ENCODE results near the gene TENT4B.
A peak's percentile ranks its signal among the peaks of the same experiment; 100 is the strongest.

TENT4B gene

GRCh38 chr16:50252874-50253513 lies 99.9 kb downstream of the TENT4B start:
- Histone ChIP-seq H3K18ac (ENCODE audit: low read length) (no peak overlapping the region), H3K27me3 (ENCODE audit: insufficient read depth, low read length) (no peaks in the 10 kb centered on the region), H3K79me1 (ENCODE audit: low read length) (peaks cover 2% of the 10 kb centered on the region), H2AK5ac (ENCODE audit: low read length) (no peak overlapping the region), H3K4me1 (ENCODE audit: control insufficient read depth in 1 of 2, insufficient read depth in 2 of 2, low read length in 2 of 2) (peaks cover 5 to 17% of the 10 kb centered on the region in 2 experiments), H3K9ac (ENCODE audit: low read length) (no peak overlapping the region), H3K36me3 (ENCODE audit: control insufficient read depth in 1 of 2, insufficient read depth in 2 of 2, low read length in 2 of 2) (no peaks in the 10 kb centered on the region), H3K27ac (ENCODE audit: low read depth, low read length) (no peak overlapping the region), H4K91ac (ENCODE audit: low read depth, low read length) (no peak overlapping the region), H2BK120ac (ENCODE audit: insufficient read depth, low read length, poor library complexity) (no peak overlapping the region), H2AFZ (ENCODE audit: insufficient read depth, low read length, poor library complexity) (no peak overlapping the region), H3K23ac (ENCODE audit: low read length) (no peak overlapping the region), H3K4ac (ENCODE audit: low read depth, low read length) (no peak overlapping the region), H3K4me2 (ENCODE audit: low read length) (no peak overlapping the region), H4K12ac (ENCODE audit: low read depth, low read length) (no peak overlapping the region), H3K14ac (ENCODE audit: low read length) (no peak overlapping the region), H3K79me2 (ENCODE audit: control insufficient read depth, insufficient read depth, low read length, poor library complexity) (no peaks in the 10 kb centered on the region), H2BK5ac (ENCODE audit: low read depth, low read length, poor library complexity) (no peak overlapping the region), H3K9me3 (ENCODE audit: insufficient read depth, low read depth, low read length) (no peaks in the 10 kb centered on the region), H4K8ac (ENCODE audit: low read depth, low read length) (no peak overlapping the region), H3K4me3 (ENCODE audit: low read depth, low read length) (no peak overlapping the region), H2BK12ac (ENCODE audit: low read length) (no peak overlapping the region)
- no peak for DNase-seq
- WGBS (ENCODE audit: extremely low coverage, insufficient coverage, insufficient read length): no CpG with 5 or more reads among the region's 12 CpGs

GRCh38 chr16:50253514-50253910 lies 100.4 kb downstream of the TENT4B start:
- Histone ChIP-seq H3K27me3 (ENCODE audit: insufficient read depth, low read length) (no peaks in the 10 kb centered on the region), H3K18ac (ENCODE audit: low read length) (no peak overlapping the region), H4K91ac (ENCODE audit: low read depth, low read length) (peak overlapping the region; percentile 12), H3K14ac (ENCODE audit: low read length) (no peak overlapping the region), H2BK120ac (ENCODE audit: insufficient read depth, low read length, poor library complexity) (no peak overlapping the region), H4K12ac (ENCODE audit: low read depth, low read length) (no peak overlapping the region), H2AFZ (ENCODE audit: insufficient read depth, low read length, poor library complexity) (no peak overlapping the region), H2AK5ac (ENCODE audit: low read length) (no peak overlapping the region), H3K23ac (ENCODE audit: low read length) (no peak overlapping the region), H3K4me1 (ENCODE audit: control insufficient read depth in 1 of 2, insufficient read depth in 2 of 2, low read length in 2 of 2) (peaks cover 5 to 17% of the 10 kb centered on the region in 2 experiments), H3K4me3 (ENCODE audit: low read depth, low read length) (no peak overlapping the region), H2BK12ac (ENCODE audit: low read length) (no peak overlapping the region), H3K4me2 (ENCODE audit: low read length) (no peak overlapping the region), H3K79me2 (ENCODE audit: control insufficient read depth, insufficient read depth, low read length, poor library complexity) (no peaks in the 10 kb centered on the region), H3K4ac (ENCODE audit: low read depth, low read length) (no peak overlapping the region), H3K36me3 (ENCODE audit: control insufficient read depth in 1 of 2, insufficient read depth in 2 of 2, low read length in 2 of 2) (no peaks in the 10 kb centered on the region), H3K9me3 (ENCODE audit: insufficient read depth, low read depth, low read length) (no peaks in the 10 kb centered on the region), H2BK5ac (ENCODE audit: low read depth, low read length, poor library complexity) (no peak overlapping the region), H3K27ac (ENCODE audit: low read depth, low read length) (no peak overlapping the region), H3K9ac (ENCODE audit: low read length) (no peak overlapping the region), H3K79me1 (ENCODE audit: low read length) (peaks cover 2% of the 10 kb centered on the region), H4K8ac (ENCODE audit: low read depth, low read length) (no peak overlapping the region)
- no CpG with 5 or more reads among the region's 8 CpGs for WGBS (ENCODE audit: extremely low coverage, insufficient coverage, insufficient read length)
- no peak for DNase-seq

GRCh38 chr16:50254072-50254471 lies 101.0 kb downstream of the TENT4B start:
- Histone ChIP-seq H3K4me2 (ENCODE audit: low read length) (no peak overlapping the region), H3K9ac (ENCODE audit: low read length) (no peak overlapping the region), H3K4ac (ENCODE audit: low read depth, low read length) (no peak overlapping the region), H3K9me3 (ENCODE audit: insufficient read depth, low read depth, low read length) (no peaks in the 10 kb centered on the region), H2BK5ac (ENCODE audit: low read depth, low read length, poor library complexity) (no peak overlapping the region), H3K14ac (ENCODE audit: low read length) (no peak overlapping the region), H3K23ac (ENCODE audit: low read length) (no peak overlapping the region), H3K36me3 (ENCODE audit: control insufficient read depth in 1 of 2, insufficient read depth in 2 of 2, low read length in 2 of 2) (no peaks in the 10 kb centered on the region), H4K8ac (ENCODE audit: low read depth, low read length) (no peak overlapping the region), H2BK120ac (ENCODE audit: insufficient read depth, low read length, poor library complexity) (no peak overlapping the region), H3K79me1 (ENCODE audit: low read length) (peaks cover 2% of the 10 kb centered on the region), H3K18ac (ENCODE audit: low read length) (peak overlapping the region; percentile 56), H2BK12ac (ENCODE audit: low read length) (no peak overlapping the region), H2AFZ (ENCODE audit: insufficient read depth, low read length, poor library complexity) (no peak overlapping the region), H3K4me3 (ENCODE audit: low read depth, low read length) (no peak overlapping the region), H3K4me1 (ENCODE audit: control insufficient read depth in 1 of 2, insufficient read depth in 2 of 2, low read length in 2 of 2) (peaks cover 5 to 17% of the 10 kb centered on the region in 2 experiments), H3K27ac (ENCODE audit: low read depth, low read length) (no peak overlapping the region), H3K79me2 (ENCODE audit: control insufficient read depth, insufficient read depth, low read length, poor library complexity) (no peaks in the 10 kb centered on the region), H2AK5ac (ENCODE audit: low read length) (no peak overlapping the region), H3K27me3 (ENCODE audit: insufficient read depth, low read length) (no peaks in the 10 kb centered on the region), H4K91ac (ENCODE audit: low read depth, low read length) (no peak overlapping the region), H4K12ac (ENCODE audit: low read depth, low read length) (no peak overlapping the region)
- DNase-seq: no peak
- WGBS (ENCODE audit: extremely low coverage, insufficient coverage, insufficient read length): no CpG with 5 or more reads among the region's 7 CpGs

GRCh38 chr16:50255538-50255937 lies 102.4 kb downstream of the TENT4B start:
- H2AFZ ChIP-seq (ENCODE audit: insufficient read depth, low read length, poor library complexity): no peak overlapping the region
- no peak overlapping the region for H3K4ac ChIP-seq (ENCODE audit: low read depth, low read length)
- H3K14ac ChIP-seq (ENCODE audit: low read length): no peak overlapping the region
- no peak overlapping the region for H2BK120ac ChIP-seq (ENCODE audit: insufficient read depth, low read length, poor library complexity)
- DNase-seq: no peak
- H3K9ac ChIP-seq (ENCODE audit: low read length): no peak overlapping the region
- no peak overlapping the region for H3K18ac ChIP-seq (ENCODE audit: low read length)
- H3K9me3 ChIP-seq (ENCODE audit: insufficient read depth, low read depth, low read length): no peaks in the 10 kb centered on the region
- H4K91ac ChIP-seq (ENCODE audit: low read depth, low read length): no peak overlapping the region
- H2BK12ac ChIP-seq (ENCODE audit: low read length): no peak overlapping the region
- WGBS (ENCODE audit: extremely low coverage, insufficient coverage, insufficient read length): no CpG with 5 or more reads among the region's 2 CpGs
- no peak overlapping the region for H4K8ac ChIP-seq (ENCODE audit: low read depth, low read length)
- no peak overlapping the region for H4K12ac ChIP-seq (ENCODE audit: low read depth, low read length)
- no peak overlapping the region for H2AK5ac ChIP-seq (ENCODE audit: low read length)
- H3K27ac ChIP-seq (ENCODE audit: low read depth, low read length): no peak overlapping the region
- H3K27me3 ChIP-seq (ENCODE audit: insufficient read depth, low read length): no peaks in the 10 kb centered on the region
- peaks cover 5 to 17% of the 10 kb centered on the region in 2 experiments for H3K4me1 ChIP-seq (ENCODE audit: control insufficient read depth in 1 of 2, insufficient read depth in 2 of 2, low read length in 2 of 2)
- H3K36me3 ChIP-seq (ENCODE audit: control insufficient read depth in 1 of 2, insufficient read depth in 2 of 2, low read length in 2 of 2): no peaks in the 10 kb centered on the region
- H3K79me2 ChIP-seq (ENCODE audit: control insufficient read depth, insufficient read depth, low read length, poor library complexity): no peaks in the 10 kb centered on the region
- H3K4me2 ChIP-seq (ENCODE audit: low read length): no peak overlapping the region
- no peak overlapping the region for H2BK5ac ChIP-seq (ENCODE audit: low read depth, low read length, poor library complexity)
- peaks cover 2% of the 10 kb centered on the region for H3K79me1 ChIP-seq (ENCODE audit: low read length)
- H3K23ac ChIP-seq (ENCODE audit: low read length): no peak overlapping the region
- peak overlapping the region; percentile 44 for H3K4me3 ChIP-seq (ENCODE audit: low read depth, low read length)
